HG02943 (cell line): ENCODE data around the gene OR2B2.
"Not testable (repeated sequence)": the region's sequence is repeated elsewhere in the genome, so short reads cannot be mapped to it uniquely, and the experiment has no call there.

Experiments
- ATAC-seq: cut with Tn5 transposase; IDR thresholded peaks from one replicate; pipeline ENCODE4 v1.9.1; 2021; ENCODE audit warnings: mild to moderate bottlenecking, low read depth, moderate library complexity; ENCODE audit not compliant: unreplicated experiment

OR2B2 gene

DNA sequence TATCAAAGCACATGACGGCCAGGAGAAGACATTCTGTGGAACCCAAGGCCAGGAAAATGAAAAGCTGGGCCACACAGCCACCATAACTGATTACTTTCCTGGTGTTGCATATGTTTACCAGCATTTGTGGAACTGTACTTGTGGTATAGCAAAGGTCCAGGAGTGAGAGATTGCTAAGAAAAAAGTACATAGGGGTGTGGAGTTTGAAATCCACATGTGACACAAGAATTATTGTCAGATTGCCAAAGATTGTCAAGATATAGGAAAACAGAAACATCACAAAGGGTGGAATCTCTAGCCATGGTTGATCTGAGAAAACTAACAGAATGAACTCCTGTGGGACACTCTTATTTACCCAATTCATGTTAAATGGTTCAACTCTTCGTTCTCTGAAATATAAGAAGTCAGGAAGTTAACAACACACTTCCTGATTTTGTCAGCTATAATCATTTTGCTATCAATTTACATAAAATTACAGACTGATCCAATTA, at the start of gene OR2B2:
Gene OR2B2, minus strand, starts transcription at position 441 of the 491 bp plus-strand sequence. Its CDS starts 77 bp downstream, at position 364.
- no peak for ATAC-seq

- ATAC-seq: no peak
Observed at GRCh38 chr6:27957516-27957915, 45.3 kb upstream of the OR2B2 start.

- no peak for ATAC-seq
Observed at GRCh38 chr6:27956941-27957340, 44.7 kb upstream of the OR2B2 start, which contains the start of gene OR2B6. OR2B6 (plus strand) TSS chr6:27957241; CDS start chr6:27957241, 0 bp downstream.

DNA sequence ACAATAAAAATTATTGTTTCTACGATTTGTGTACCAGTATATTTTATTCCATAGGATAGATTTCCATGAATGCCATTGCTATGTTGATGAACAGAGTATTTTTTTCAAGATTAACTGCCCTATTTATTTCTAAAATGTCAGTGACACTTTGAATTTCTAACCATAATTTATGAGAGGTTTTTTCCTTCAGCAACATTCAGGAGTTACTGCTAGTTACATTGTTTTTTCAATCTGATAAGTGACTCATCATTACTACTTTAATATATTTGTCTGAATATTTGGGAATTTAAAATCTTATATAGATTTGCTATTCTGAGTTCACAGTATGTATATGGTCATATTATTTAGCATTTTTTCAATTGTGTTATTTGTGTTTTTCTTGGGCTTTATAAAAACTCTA, 38.8 kb upstream of the OR2B2 start:
- ATAC-seq: no peak

- ATAC-seq: no peak
Observed at GRCh38 chr6:27948237-27948636, 36.0 kb upstream of the OR2B2 start.

DNA sequence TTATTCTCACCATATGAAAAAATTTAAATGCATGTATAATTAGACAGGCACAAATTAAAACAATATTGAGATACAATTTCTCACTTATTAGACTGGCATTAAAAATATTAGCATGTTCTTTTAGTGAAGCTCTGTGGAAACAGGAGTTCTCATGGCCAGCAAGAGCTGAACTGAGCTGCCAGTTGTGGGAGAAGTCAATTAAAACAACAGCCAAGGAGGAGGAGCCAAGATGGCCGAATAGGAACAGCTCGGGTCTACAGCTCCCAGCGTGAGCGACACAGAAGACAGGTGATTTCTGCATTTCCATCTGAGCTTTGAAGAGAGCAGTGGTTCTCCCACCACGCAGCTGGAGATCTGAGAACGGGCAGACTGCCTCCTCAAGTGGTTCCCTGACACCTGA, 30.9 kb upstream of the OR2B2 start:
- not testable (repeated sequence) for ATAC-seq

GRCh38 chr6:27940766-27941165, 28.6 kb upstream of the OR2B2 start:
- no peak for ATAC-seq

DNA sequence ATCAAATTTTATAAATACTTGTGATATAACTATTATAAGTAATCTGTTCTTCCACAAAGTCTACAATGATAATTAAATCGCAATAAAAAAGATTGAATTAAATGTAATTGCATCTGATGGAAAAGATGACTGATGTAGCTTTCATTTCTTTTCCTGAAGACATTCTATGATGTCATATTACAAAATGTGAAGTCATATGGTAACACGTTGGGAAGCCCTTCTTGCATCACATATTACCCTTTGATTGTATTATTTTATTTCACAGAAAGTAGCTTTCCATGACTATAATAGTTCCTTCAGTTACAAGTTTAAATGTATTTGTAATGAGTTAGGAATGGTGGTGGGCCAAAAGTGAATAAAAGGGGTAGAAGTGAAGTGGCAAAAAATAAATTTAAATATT, 19.0 kb upstream of the OR2B2 start:
- no peak for ATAC-seq

GRCh38 chr6:27929930-27930329, 17.7 kb upstream of the OR2B2 start:
- not testable (repeated sequence) for ATAC-seq

- ATAC-seq: not testable (repeated sequence)
Observed at GRCh38 chr6:27928041-27928440, 15.8 kb upstream of the OR2B2 start.

DNA sequence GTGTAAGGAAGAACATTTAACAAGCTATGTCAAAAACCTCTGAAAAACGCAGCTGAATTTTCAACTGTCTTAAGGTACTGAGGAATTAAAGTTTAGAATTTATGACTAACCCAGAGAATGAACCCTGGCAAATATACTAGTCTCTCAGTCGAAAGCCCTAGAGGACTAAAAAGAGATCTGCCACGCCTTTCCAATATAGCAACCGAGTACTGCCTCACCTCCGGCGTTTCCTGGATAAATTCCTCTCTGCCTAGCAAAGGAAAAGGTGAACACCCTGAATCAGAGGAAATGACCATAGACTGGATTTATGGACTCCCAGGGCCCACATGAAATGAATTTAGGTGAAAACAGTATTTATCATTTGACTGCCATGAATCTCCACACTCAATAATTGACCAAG, 12.0 kb upstream of the OR2B2 start:
- ATAC-seq: no peak

DNA sequence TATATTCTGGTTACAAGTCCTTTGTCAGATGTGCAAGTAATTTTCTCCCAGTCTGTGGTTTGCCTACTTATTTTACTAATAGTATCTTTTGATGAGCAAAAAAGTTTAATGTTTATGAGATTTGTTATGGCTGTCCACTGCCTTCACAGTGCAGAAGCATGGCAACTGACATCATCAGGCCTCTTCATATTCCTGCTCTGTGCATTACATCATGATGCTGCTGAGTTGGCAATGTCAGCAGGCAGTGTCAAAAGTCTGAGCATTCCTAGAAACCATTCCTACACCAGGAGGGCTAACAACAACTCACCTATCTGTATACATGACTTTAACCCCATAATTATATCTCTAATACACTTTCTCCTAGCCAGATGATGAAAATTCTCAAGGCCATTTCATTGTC, 10.8 kb upstream of the OR2B2 start:
- ATAC-seq: no peak

- no peak for ATAC-seq
Observed at GRCh38 chr6:27908017-27908416, 4.2 kb downstream of the OR2B2 start.

DNA sequence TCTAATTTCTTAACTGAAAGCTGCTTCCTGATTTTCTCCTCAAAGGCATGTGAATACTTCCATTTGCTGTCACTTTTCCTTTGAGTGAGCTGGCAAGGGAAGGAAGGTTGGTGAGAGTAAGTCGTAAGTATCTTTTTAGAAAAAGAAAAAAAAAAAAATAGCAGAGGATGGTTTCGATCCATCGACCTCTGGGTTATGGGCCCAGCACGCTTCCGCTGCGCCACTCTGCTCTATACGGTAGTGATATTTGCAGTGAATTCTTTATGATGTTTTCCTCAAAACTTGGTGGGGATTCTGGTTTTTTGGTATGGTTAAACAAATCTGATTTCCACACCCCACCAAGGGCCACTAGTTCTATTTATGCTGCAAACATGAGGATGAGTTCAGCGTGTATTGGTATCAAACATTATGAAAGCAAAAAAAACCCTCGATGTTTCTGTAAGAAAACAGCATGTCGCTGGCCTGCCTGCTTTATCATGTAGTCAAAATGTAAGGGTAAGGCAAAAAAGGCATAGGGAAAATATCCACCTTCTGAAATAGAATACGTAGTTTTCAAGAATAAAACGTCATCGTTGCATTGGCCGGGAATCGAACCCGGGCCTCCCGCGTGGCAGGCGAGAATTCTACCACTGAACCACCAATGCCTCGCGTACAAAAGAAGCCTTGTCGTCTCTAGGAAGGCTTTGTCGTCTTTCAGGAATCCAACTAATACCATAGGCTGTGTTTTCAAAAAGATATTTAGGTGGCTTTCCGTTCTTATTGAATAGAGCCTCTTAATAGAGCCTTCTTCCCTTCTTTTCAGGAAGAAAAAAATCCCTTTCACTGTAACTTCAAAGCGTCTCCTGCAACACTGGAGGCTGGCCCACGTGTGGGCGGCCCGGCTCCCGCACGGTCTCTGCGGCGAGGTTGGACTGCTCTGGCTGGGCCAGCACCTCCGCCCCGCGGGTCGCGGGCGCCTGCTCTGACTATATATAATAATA, 9.6 kb downstream of the OR2B2 start:
- ATAC-seq: peak; percentile 61

- ATAC-seq: no peak
Observed at GRCh38 chr6:27901801-27902200, 10.4 kb downstream of the OR2B2 start.

DNA sequence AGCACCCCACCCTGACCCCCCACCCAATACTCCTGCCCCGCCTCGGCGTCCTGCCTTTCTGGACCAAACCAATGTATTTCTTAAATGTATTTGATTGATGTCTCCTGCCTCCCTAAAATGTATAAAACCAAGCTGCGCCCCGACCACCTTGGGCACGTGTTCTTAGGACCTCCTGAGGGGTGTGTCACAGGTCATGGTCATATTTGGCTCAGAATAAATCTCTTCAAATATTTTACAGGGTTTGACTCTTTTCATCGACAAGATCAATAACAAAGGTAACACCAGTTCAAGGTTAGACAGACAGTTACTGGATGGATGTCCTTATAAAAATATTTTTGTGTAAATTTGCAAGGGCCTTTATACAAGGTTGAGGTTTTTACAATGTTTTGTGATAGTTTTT, 12.0 kb downstream of the OR2B2 start:
- ATAC-seq: not testable (repeated sequence)

DNA sequence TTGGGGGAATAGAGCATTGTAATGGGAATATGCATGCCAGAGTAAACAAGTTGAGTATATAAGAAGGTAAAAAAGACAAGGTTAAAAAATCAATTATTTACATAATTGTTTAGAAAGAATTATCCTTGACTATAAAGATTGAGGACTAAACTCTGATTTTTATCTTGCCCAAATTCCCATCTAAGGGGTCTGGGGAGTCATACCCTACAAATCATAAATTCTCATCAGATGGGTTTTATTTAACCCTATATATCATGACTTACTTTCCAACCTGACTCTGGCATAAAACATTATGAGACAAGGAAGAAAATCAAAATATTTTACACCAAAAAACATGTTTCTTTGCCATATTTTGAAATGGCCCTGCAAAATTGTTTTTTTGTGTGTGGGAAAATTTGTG, 12.7 kb downstream of the OR2B2 start:
- ATAC-seq: no peak

- no peak for ATAC-seq
Observed at GRCh38 chr6:27897580-27898206, 14.5 kb downstream of the OR2B2 start.

DNA sequence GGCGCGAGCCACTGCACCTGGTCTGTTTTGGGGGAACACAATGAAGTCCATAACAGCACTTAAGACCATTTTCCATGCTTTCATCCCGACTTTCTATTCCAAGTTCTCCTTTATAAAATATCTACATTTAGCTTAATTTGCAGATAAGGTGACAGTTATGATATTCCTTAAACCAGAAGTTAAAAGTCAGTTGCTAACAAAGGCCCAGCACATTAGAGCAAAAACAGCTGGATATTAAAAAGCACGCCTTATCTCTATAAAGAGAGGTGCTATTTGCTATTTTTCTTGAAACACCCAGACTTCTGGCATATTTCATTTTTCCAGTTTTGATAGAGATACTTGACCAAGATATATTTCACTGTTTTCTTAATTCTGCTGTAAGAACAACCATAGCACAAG, 15.8 kb downstream of the OR2B2 start:
- no peak for ATAC-seq

- ATAC-seq: no peak
Observed at GRCh38 chr6:27894839-27895762, 17.1 kb downstream of the OR2B2 start.
